Loucy (cell line): ENCODE measurements around the gene SMIM10L2A.

ENCODE experiments used
- H2AFZ ChIP-seq: fragments of 200-600 bp; sonication (generic); 2 replicates; pipeline ENCODE4 v1.6.0; 2016; ENCODE audit warnings: antibody characterized with exemption, mild to moderate bottlenecking, low read length, moderate library complexity
- H3F3A ChIP-seq: fragments of 200-600 bp; 2 replicates; pipeline ENCODE4 v1.6.0; 2016; ENCODE audit warnings: antibody characterized with exemption, low read depth, mild to moderate bottlenecking
- H3K27me3 ChIP-seq: fragments of 200-600 bp; sonication (generic); 2 replicates; pipeline ENCODE4 v1.6.1; 2014; ENCODE audit warnings: low read length, mild to moderate bottlenecking; ENCODE audit not compliant: insufficient read depth, poor library complexity, severe bottlenecking
- H3K36me3 ChIP-seq: fragments of 200-600 bp; sonication (generic); 2 replicates; pipeline ENCODE4 v1.6.1; 2016; ENCODE audit warnings: low read length; ENCODE audit not compliant: insufficient read depth
- H3K4me1 ChIP-seq: fragments of 200-600 bp; sonication (generic); 2 replicates; pipeline ENCODE4 v1.5.1; 2014; ENCODE audit warnings: low read length, mild to moderate bottlenecking; ENCODE audit not compliant: insufficient read depth, poor library complexity, severe bottlenecking
- H3K4me2 ChIP-seq: fragments of 200-600 bp; sonication (generic); 2 replicates; pipeline ENCODE4 v1.6.0; 2014; ENCODE audit warnings: antibody characterized with exemption, low read length, low read depth, mild to moderate bottlenecking; ENCODE audit not compliant: poor library complexity, severe bottlenecking
- H3K4me3 ChIP-seq: fragments of 200-600 bp; sonication (generic); 2 replicates; pipeline ENCODE4 v1.5.1; 2014; ENCODE audit warnings: low read length, mild to moderate bottlenecking, mixed read lengths; ENCODE audit not compliant: poor library complexity, severe bottlenecking
- H3K79me2 ChIP-seq: fragments of 200-600 bp; sonication (generic); 2 replicates; pipeline ENCODE4 v1.6.1; 2014; ENCODE audit warnings: low read length; ENCODE audit not compliant: insufficient read depth
- H3K9ac ChIP-seq: fragments of 200-600 bp; sonication (generic); 2 replicates; pipeline ENCODE4 v1.6.0; 2014; ENCODE audit warnings: mild to moderate bottlenecking, low read depth, low read length, moderate library complexity; ENCODE audit not compliant: poor library complexity, severe bottlenecking
- H3K9me2 ChIP-seq: fragments of 200-600 bp; sonication (generic); replicated peaks from 2 replicates; pipeline ENCODE4 v1.6.1; 2016; ENCODE audit warnings: low read depth, low read length, mixed read lengths
- H3K9me3 ChIP-seq: fragments of 200-600 bp; sonication (generic); 2 replicates; pipeline ENCODE4 v1.6.1; 2014; ENCODE audit warnings: mild to moderate bottlenecking, antibody characterized with exemption, low read length, low read depth; ENCODE audit not compliant: insufficient read depth
- H4K20me1 ChIP-seq: fragments of 200-600 bp; sonication (generic); 2 replicates; pipeline ENCODE4 v1.6.0; 2014; ENCODE audit warnings: antibody characterized with exemption, low read length, mild to moderate bottlenecking; ENCODE audit not compliant: insufficient read depth, poor library complexity, severe bottlenecking
- CTCF ChIP-seq: fragments of 200-600 bp; sonication (generic); conservative IDR thresholded peaks from 2 replicates; pipeline ENCODE4 v1.5.1; 2014; ENCODE audit warnings: mild to moderate bottlenecking, antibody characterized with exemption, low read length
- EZH2phosphoT487 ChIP-seq: fragments of 200-600 bp; IDR thresholded peaks from 2 replicates; pipeline ENCODE4 v1.6.1; 2018; ENCODE audit warnings: antibody characterized with exemption, mild to moderate bottlenecking, moderate library complexity, borderline replicate concordance

Gene SMIM10L2A

DNA sequence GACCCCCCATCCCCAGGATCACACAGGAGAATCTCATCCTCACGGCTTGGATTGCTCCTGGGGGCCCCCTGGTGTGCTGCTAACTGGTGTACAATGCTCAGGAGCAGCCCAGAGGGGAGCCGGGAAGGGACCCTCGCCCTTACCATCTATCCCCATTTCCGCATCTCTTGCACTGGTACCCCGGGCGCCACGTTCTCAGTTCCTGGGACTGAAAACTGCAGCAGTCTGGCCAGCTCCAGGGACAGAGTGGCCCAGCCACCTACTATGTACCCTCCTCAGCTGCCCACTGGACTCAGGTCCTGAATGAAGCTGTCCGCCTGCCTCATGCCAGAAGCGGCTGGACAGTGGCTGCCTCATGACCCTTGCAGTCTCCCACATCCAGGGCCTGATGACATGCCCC lies 2.7 kb downstream of the SMIM10L2A start:
- Histone ChIP-seq H3K4me2 (no peak overlapping the region), H3K36me3 (no peaks in the 10 kb centered on the region), H3F3A (no peaks in the 10 kb centered on the region), H3K9me3 (no peaks in the 10 kb centered on the region), H3K9ac (no peak overlapping the region), H3K27me3 (no peaks in the 10 kb centered on the region), H3K9me2 (no peaks in the 10 kb centered on the region), H3K79me2 (no peaks in the 10 kb centered on the region), H3K4me3 (no peak overlapping the region), H2AFZ (no peak overlapping the region), H4K20me1 (no peaks in the 10 kb centered on the region), H3K4me1 (no peaks in the 10 kb centered on the region)
- no peak for TF ChIP-seq EZH2phosphoT487
- no peak for TF ChIP-seq CTCF

- Histone ChIP-seq H3K9me3 (no peaks in the 10 kb centered on the region), H3K9ac (no peak overlapping the region), H3K9me2 (no peaks in the 10 kb centered on the region), H3K79me2 (no peaks in the 10 kb centered on the region), H3F3A (no peaks in the 10 kb centered on the region), H3K4me3 (no peak overlapping the region), H4K20me1 (no peaks in the 10 kb centered on the region), H3K4me1 (no peaks in the 10 kb centered on the region), H3K27me3 (no peaks in the 10 kb centered on the region), H2AFZ (no peak overlapping the region), H3K36me3 (no peaks in the 10 kb centered on the region), H3K4me2 (no peak overlapping the region)
- TF ChIP-seq CTCF (no peak), EZH2phosphoT487 (no peak)
Measured at GRCh38 chrX:135425026-135425965, 3.6 kb downstream of the SMIM10L2A start.

DNA sequence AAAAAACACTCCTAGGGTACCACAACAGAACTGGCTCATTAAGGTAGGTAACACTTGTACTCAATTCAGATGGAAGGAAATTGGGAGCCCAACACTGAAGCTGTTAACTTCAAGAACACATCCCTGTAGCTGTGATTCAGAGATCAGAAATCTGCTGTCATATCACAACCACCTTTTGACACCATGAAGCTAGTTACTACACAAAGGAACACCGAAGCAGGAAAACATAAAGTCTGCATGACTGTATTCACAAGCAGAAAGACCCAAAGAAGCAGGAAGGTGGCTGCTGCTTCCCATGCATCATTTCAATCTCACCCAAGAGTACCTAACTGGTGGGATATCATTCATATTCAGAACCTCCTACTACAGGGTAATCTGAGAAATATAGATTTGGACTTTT lies 7.7 kb downstream of the SMIM10L2A start:
- Histone ChIP-seq H2AFZ (no peak overlapping the region), H3K36me3 (no peaks in the 10 kb centered on the region), H4K20me1 (no peaks in the 10 kb centered on the region), H3K27me3 (no peaks in the 10 kb centered on the region), H3K9me3 (no peaks in the 10 kb centered on the region), H3K9ac (no peak overlapping the region), H3F3A (no peaks in the 10 kb centered on the region), H3K4me1 (no peaks in the 10 kb centered on the region), H3K4me3 (no peak overlapping the region), H3K79me2 (no peaks in the 10 kb centered on the region), H3K9me2 (no peaks in the 10 kb centered on the region), H3K4me2 (no peak overlapping the region)
- TF ChIP-seq CTCF: no peak
- TF ChIP-seq EZH2phosphoT487: no peak
